Measurements from ENCODE around the gene MAP3K13.

The MAP3K13 gene

DNA sequence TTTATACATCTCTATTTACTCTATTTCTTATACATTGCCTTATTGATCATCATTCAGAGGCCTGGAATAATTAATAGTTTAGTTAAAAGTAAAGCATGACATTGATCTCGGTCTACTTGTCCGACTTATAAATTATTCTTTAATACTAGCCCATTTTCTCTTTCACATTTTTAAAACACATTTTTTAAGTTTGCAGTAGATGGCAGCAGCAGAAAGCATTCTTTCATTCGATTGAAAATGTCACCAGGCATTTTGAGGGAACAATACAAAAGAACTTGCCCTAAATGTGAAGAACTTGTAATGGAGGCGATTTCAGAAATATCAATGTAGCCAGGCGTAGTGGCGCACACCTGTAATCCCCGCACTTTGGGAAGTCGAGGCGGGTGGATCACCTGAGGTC is 15.5 kb upstream of the MAP3K13 start:
- Histone ChIP-seq H3K9me3 (ENCODE audit: control insufficient read depth in 1 of 2, low read length in 2 of 2) (no peaks in the 10 kb centered on the region), H3K36me3 (ENCODE audit: control insufficient read depth in 1 of 2, insufficient read depth in 2 of 2, low read length in 2 of 2) (no peaks in the 10 kb centered on the region), H3K27me3 (ENCODE audit: low read depth, low read length) (no peaks in the 10 kb centered on the region), H3K4me1 (ENCODE audit: control insufficient read depth in 1 of 2, insufficient read depth in 2 of 2, low read length in 2 of 2) (no peaks in the 10 kb centered on the region), H3K4me3 (ENCODE audit: low read depth in 1 of 2, low read length in 2 of 2) (no peak overlapping the region), H3K27ac (ENCODE audit: low read length) (no peak overlapping the region)

GRCh38 chr3:185350841-185351240 is 12.1 kb upstream of the MAP3K13 start:
- no peaks in the 10 kb centered on the region for H3K27me3 ChIP-seq (ENCODE audit: low read depth, low read length)
- H3K9me3 ChIP-seq (ENCODE audit: control insufficient read depth in 1 of 2, low read length in 2 of 2), result no peaks in the 10 kb centered on the region
- no peak overlapping the region for H3K4me3 ChIP-seq (ENCODE audit: low read depth in 1 of 2, low read length in 2 of 2)
- H3K36me3 ChIP-seq (ENCODE audit: control insufficient read depth in 1 of 2, insufficient read depth in 2 of 2, low read length in 2 of 2), result no peaks in the 10 kb centered on the region
- no peak overlapping the region for H3K27ac ChIP-seq (ENCODE audit: low read length)
- H3K4me1 ChIP-seq (ENCODE audit: control insufficient read depth in 1 of 2, insufficient read depth in 2 of 2, low read length in 2 of 2), result no peaks in the 10 kb centered on the region

GRCh38 chr3:185351396-185351795 is 11.5 kb upstream of the MAP3K13 start:
- H3K27me3 ChIP-seq (ENCODE audit: low read depth, low read length), result no peaks in the 10 kb centered on the region
- no peak overlapping the region for H3K27ac ChIP-seq (ENCODE audit: low read length)
- H3K9me3 ChIP-seq (ENCODE audit: control insufficient read depth in 1 of 2, low read length in 2 of 2), result no peaks in the 10 kb centered on the region
- no peak overlapping the region for H3K4me3 ChIP-seq (ENCODE audit: low read depth in 1 of 2, low read length in 2 of 2)
- H3K36me3 ChIP-seq (ENCODE audit: control insufficient read depth in 1 of 2, insufficient read depth in 2 of 2, low read length in 2 of 2), result no peaks in the 10 kb centered on the region
- H3K4me1 ChIP-seq (ENCODE audit: control insufficient read depth in 1 of 2, insufficient read depth in 2 of 2, low read length in 2 of 2), result no peaks in the 10 kb centered on the region

DNA sequence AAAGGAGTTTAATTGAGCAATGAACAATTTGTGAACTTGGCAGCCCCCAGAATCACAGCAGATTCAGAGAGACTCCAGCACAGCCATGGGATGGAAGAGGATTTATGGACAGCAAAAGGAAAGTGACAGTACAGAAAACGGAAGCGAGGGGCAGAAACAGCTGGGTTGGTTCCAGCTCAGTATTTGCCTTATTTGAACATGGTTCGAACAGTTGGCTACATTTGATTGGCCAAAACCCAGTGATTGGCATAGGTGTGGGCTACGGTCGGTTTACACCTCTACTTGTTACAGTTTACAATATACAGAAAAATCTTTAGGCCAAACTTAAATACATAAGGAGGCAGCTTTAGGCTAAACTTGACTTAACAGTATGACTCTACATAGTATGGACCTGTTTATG is 9.7 kb upstream of the MAP3K13 start:
- Histone ChIP-seq H3K4me3 (ENCODE audit: low read depth in 1 of 2, low read length in 2 of 2) (no peak overlapping the region), H3K36me3 (ENCODE audit: control insufficient read depth in 1 of 2, insufficient read depth in 2 of 2, low read length in 2 of 2) (no peaks in the 10 kb centered on the region), H3K27ac (ENCODE audit: low read length) (no peak overlapping the region), H3K9me3 (ENCODE audit: control insufficient read depth in 1 of 2, low read length in 2 of 2) (no peaks in the 10 kb centered on the region), H3K4me1 (ENCODE audit: control insufficient read depth in 1 of 2, insufficient read depth in 2 of 2, low read length in 2 of 2) (no peaks in the 10 kb centered on the region), H3K27me3 (ENCODE audit: low read depth, low read length) (no peaks in the 10 kb centered on the region)

GRCh38 chr3:185353823-185354614 is 8.9 kb upstream of the MAP3K13 start:
- no peak overlapping the region for H3K4me3 ChIP-seq (ENCODE audit: low read depth in 1 of 2, low read length in 2 of 2)
- no peaks in the 10 kb centered on the region for H3K27me3 ChIP-seq (ENCODE audit: low read depth, low read length)
- H3K9me3 ChIP-seq (ENCODE audit: control insufficient read depth in 1 of 2, low read length in 2 of 2), result no peaks in the 10 kb centered on the region
- no peaks in the 10 kb centered on the region for H3K4me1 ChIP-seq (ENCODE audit: control insufficient read depth in 1 of 2, insufficient read depth in 2 of 2, low read length in 2 of 2)
- H3K36me3 ChIP-seq (ENCODE audit: control insufficient read depth in 1 of 2, insufficient read depth in 2 of 2, low read length in 2 of 2), result no peaks in the 10 kb centered on the region
- H3K27ac ChIP-seq (ENCODE audit: low read length), result no peak overlapping the region

DNA sequence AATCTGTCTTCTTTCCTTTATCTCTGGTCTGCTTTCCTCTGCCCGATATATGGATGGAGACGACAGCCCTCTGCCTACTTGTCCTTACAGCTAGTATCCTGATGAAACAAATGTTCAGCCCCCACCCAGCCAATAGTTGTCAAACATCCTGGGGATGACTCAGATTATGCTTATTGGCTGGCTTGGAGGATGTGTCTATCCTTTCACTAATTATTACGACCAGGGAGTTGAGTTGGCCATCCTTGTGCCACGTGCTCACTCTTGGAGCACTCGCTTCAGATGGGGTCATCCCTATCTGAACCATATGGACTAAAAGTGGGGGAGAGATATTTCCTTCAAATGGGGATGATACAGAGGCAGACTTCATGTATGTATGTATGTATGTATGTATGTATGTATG is 6.4 kb upstream of the MAP3K13 start:
- Histone ChIP-seq H3K36me3 (ENCODE audit: control insufficient read depth in 1 of 2, insufficient read depth in 2 of 2, low read length in 2 of 2) (no peaks in the 10 kb centered on the region), H3K4me1 (ENCODE audit: control insufficient read depth in 1 of 2, insufficient read depth in 2 of 2, low read length in 2 of 2) (no peaks in the 10 kb centered on the region)

DNA sequence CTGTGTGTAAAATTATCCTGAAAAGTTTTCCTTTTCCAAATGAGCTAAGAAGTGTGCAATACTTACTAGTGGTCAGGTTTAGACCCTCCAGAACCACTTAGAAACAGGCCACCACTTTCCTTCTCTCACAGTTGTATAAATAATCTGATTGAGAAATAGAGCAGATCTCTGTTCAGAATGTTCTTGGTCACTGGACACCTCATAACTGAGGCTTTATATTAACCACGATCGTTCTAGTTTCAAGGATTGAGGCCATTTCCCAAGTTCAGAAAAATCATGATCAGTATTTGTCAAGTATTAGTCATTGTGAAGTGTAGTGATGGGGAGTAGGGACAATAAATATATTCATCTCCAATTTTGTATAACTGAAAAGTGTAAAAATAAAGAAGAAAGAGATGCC is 1.0 kb upstream of the MAP3K13 start:
- H3K36me3 ChIP-seq (ENCODE audit: control insufficient read depth in 1 of 2, insufficient read depth in 2 of 2, low read length in 2 of 2), result peaks cover 0 to 4% of the 10 kb centered on the region in 2 donors
- H3K9me3 ChIP-seq (ENCODE audit: control insufficient read depth in 1 of 2, low read length in 2 of 2), result no peaks in the 10 kb centered on the region
- H3K27ac ChIP-seq (ENCODE audit: low read length), result no peak overlapping the region
- H3K4me3 ChIP-seq (ENCODE audit: low read depth in 1 of 2, low read length in 2 of 2), result no peak overlapping the region
- H3K27me3 ChIP-seq (ENCODE audit: low read depth, low read length), result no peaks in the 10 kb centered on the region
- peaks cover 0 to 3% of the 10 kb centered on the region in 2 donors for H3K4me1 ChIP-seq (ENCODE audit: control insufficient read depth in 1 of 2, insufficient read depth in 2 of 2, low read length in 2 of 2)

More for the DNA sequence above, 6.4 kb upstream of the MAP3K13 start:
- Histone ChIP-seq H3K4me3 (ENCODE audit: low read depth in 1 of 2, low read length in 2 of 2) (no peak overlapping the region), H3K27ac (ENCODE audit: low read length) (no peak overlapping the region), H3K27me3 (ENCODE audit: low read depth, low read length) (no peaks in the 10 kb centered on the region), H3K9me3 (ENCODE audit: control insufficient read depth in 1 of 2, low read length in 2 of 2) (no peaks in the 10 kb centered on the region)

- no peaks in the 10 kb centered on the region for H3K27me3 ChIP-seq (ENCODE audit: low read depth, low read length)
- H3K27ac ChIP-seq (ENCODE audit: low read length), result peak overlapping the region; percentile 58
- H3K4me1 ChIP-seq (ENCODE audit: control insufficient read depth in 1 of 2, insufficient read depth in 2 of 2, low read length in 2 of 2), result peaks cover 0 to 3% of the 10 kb centered on the region in 2 donors
- no peaks in the 10 kb centered on the region for H3K9me3 ChIP-seq (ENCODE audit: control insufficient read depth in 1 of 2, low read length in 2 of 2)
- peak overlapping the region; percentile 85 to 87 for H3K4me3 ChIP-seq (ENCODE audit: low read depth in 1 of 2, low read length in 2 of 2)
- peaks cover 0 to 4% of the 10 kb centered on the region in 2 donors for H3K36me3 ChIP-seq (ENCODE audit: control insufficient read depth in 1 of 2, insufficient read depth in 2 of 2, low read length in 2 of 2)
Observed at GRCh38 chr3:185363662-185364203, 797 bp downstream of the MAP3K13 start.

GRCh38 chr3:185365291-185366073 is 2.5 kb downstream of the MAP3K13 start:
- Histone ChIP-seq H3K36me3 (ENCODE audit: control insufficient read depth in 1 of 2, insufficient read depth in 2 of 2, low read length in 2 of 2) (peaks cover 0 to 4% of the 10 kb centered on the region in 2 donors), H3K9me3 (ENCODE audit: control insufficient read depth in 1 of 2, low read length in 2 of 2) (no peaks in the 10 kb centered on the region), H3K4me3 (ENCODE audit: low read depth in 1 of 2, low read length in 2 of 2) (no peak overlapping the region), H3K27me3 (ENCODE audit: low read depth, low read length) (no peaks in the 10 kb centered on the region), H3K27ac (ENCODE audit: low read length) (no peak overlapping the region), H3K4me1 (ENCODE audit: control insufficient read depth in 1 of 2, insufficient read depth in 2 of 2, low read length in 2 of 2) (peaks cover 0 to 3% of the 10 kb centered on the region in 2 donors)

DNA sequence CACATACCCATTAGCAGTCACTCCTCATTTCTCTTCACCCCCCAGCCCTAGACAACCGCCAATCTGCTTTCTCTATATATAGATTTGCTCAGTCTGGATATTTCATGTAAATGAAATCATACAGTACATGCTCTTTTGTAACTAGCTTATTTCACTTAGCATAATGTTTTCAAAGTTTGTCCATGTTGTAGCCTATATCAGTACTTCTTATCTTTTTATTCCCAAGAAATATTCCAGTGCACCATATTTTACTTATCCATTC is 3.1 kb downstream of the MAP3K13 start:
- H3K4me1 ChIP-seq (ENCODE audit: control insufficient read depth in 1 of 2, insufficient read depth in 2 of 2, low read length in 2 of 2), result peaks cover 0 to 3% of the 10 kb centered on the region in 2 donors
- no peak overlapping the region for H3K27ac ChIP-seq (ENCODE audit: low read length)
- no peak overlapping the region for H3K4me3 ChIP-seq (ENCODE audit: low read depth in 1 of 2, low read length in 2 of 2)
- peaks cover 0 to 4% of the 10 kb centered on the region in 2 donors for H3K36me3 ChIP-seq (ENCODE audit: control insufficient read depth in 1 of 2, insufficient read depth in 2 of 2, low read length in 2 of 2)
- no peaks in the 10 kb centered on the region for H3K9me3 ChIP-seq (ENCODE audit: control insufficient read depth in 1 of 2, low read length in 2 of 2)
- no peaks in the 10 kb centered on the region for H3K27me3 ChIP-seq (ENCODE audit: low read depth, low read length)

- Histone ChIP-seq H3K9me3 (ENCODE audit: control insufficient read depth in 1 of 2, low read length in 2 of 2) (no peaks in the 10 kb centered on the region), H3K27me3 (ENCODE audit: low read depth, low read length) (no peaks in the 10 kb centered on the region), H3K27ac (ENCODE audit: low read length) (no peak overlapping the region), H3K36me3 (ENCODE audit: control insufficient read depth in 1 of 2, insufficient read depth in 2 of 2, low read length in 2 of 2) (peaks cover 0 to 4% of the 10 kb centered on the region in 2 donors), H3K4me3 (ENCODE audit: low read depth in 1 of 2, low read length in 2 of 2) (no peak overlapping the region), H3K4me1 (ENCODE audit: control insufficient read depth in 1 of 2, insufficient read depth in 2 of 2, low read length in 2 of 2) (peaks cover 0 to 3% of the 10 kb centered on the region in 2 donors)
Observed at GRCh38 chr3:185366913-185367312, 4.0 kb downstream of the MAP3K13 start.
